GM06990 (cell line): ENCODE data around the gene MOB2.

ENCODE experiments used
- DNase-seq: peaks from one replicate; pipeline ENCODE4 v3.0.0-alpha.2; 2011; ENCODE audit not compliant: insufficient read length; ENCODE audit errors: extremely low read depth
- H3K27me3 ChIP-seq: replicated peaks from 2 replicates; pipeline ENCODE4 v1.6.0; 2011; ENCODE audit warnings: low read length; ENCODE audit not compliant: control insufficient read depth, insufficient read depth
- H3K36me3 ChIP-seq: 2 replicates; pipeline ENCODE4 v1.5.1; 2011; ENCODE audit warnings: low read length; ENCODE audit not compliant: control insufficient read depth, insufficient read depth
- H3K4me3 ChIP-seq: replicated peaks from 2 replicates; pipeline ENCODE4 v1.5.1; 2011; ENCODE audit warnings: low read depth, mild to moderate bottlenecking, control low read depth, low read length
- TF ChIP-seq, protein P1 (sequence below): IDR thresholded peaks from 2 replicates; pipeline ENCODE4 v1.5.1; 2011; ENCODE audit warnings: low read length, control low read depth, mild to moderate bottlenecking, inconsistent platforms; ENCODE audit not compliant: insufficient read depth, poor library complexity, severe bottlenecking

Gene MOB2

DNA sequence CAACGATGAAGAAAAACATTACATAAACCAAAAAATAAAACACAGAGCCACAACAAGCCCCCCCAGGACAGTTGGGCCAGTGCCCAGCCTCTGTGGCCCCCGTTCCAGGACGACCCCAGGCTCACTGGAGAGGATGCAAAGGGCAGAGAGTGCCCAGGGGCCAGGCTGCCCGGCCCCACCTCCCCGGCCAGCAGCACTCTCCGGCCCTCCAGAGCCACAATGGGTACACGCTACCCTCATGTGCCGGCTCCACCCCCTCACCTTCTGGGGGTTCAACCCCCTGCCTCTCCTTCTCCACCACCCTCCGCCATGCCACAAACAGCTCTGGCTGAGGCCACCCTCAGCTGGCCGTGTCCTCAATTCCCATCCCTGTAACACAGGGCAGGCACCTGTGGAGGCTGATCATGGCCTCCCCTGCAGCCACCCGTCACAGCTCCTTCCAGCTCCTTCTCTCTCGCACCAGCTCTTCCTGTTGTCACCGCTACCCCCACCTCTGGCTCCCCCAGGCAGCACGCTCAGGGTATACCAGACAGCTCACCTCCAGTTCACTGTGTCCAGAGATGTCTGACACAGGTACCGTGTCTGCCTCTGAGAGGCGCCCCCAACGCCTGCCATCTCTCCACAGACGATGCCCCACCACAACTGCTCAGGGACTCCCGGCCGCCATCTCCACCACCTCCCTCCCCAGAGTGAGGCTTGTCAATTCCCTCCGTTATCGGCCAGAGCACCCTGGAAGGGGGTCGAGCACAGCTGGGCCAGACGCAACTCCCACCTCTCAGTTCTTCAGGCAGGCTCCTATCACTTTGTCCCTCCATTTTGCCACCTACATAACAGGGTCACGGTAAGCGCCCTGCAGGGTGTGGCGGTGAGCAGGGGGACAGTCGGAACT, 30.8 kb upstream of the MOB2 start:
- DNase-seq = no peak
- no peaks in the 10 kb centered on the region for H3K27me3 ChIP-seq
- no peaks in the 10 kb centered on the region for H3K36me3 ChIP-seq
- TF ChIP-seq, protein P1, sequence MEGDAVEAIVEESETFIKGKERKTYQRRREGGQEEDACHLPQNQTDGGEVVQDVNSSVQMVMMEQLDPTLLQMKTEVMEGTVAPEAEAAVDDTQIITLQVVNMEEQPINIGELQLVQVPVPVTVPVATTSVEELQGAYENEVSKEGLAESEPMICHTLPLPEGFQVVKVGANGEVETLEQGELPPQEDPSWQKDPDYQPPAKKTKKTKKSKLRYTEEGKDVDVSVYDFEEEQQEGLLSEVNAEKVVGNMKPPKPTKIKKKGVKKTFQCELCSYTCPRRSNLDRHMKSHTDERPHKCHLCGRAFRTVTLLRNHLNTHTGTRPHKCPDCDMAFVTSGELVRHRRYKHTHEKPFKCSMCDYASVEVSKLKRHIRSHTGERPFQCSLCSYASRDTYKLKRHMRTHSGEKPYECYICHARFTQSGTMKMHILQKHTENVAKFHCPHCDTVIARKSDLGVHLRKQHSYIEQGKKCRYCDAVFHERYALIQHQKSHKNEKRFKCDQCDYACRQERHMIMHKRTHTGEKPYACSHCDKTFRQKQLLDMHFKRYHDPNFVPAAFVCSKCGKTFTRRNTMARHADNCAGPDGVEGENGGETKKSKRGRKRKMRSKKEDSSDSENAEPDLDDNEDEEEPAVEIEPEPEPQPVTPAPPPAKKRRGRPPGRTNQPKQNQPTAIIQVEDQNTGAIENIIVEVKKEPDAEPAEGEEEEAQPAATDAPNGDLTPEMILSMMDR = no peak
- no peak overlapping the region for H3K4me3 ChIP-seq

DNA sequence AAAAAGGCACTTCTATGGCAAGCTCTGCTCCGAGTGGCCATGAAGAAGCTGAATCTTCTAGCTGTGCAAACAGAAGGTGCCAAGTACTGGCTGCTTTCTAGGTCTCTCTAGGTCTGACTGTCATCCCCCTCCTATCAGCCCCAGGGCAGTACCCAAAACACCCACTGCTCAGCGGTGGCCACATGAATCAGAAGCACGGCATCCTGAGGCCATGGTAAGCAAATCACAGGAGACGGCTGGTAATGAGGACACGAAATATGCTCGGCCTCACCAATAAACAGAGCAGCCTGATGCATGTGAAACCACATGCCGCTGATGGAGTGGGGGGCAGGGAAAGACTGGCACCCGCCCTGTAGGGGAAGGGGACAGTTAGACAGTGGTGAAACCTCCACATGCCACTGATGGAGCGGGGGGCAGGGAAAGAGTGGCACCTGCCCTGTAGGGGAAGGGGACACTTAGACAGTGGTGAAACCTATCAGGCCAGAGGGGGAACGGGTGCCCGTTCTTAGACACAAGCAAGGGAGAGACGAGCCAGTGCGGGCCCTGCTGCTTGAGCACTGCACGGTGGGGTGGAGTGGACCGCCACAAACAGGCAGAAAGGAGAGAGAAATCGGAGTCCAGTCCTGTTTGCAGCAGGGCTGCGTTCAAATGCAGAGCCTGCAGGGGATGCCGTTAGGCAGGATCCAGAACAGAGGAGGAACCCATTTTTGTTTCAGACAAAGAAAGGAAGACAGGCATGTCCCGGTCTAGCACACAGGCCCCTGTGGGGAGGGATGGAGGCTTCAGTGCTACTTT, 29.9 kb upstream of the MOB2 start:
- Histone ChIP-seq H3K4me3 (no peak overlapping the region), H3K27me3 (no peaks in the 10 kb centered on the region), H3K36me3 (no peaks in the 10 kb centered on the region)
- DNase-seq = no peak
- TF ChIP-seq, protein P1 = no peak

DNA sequence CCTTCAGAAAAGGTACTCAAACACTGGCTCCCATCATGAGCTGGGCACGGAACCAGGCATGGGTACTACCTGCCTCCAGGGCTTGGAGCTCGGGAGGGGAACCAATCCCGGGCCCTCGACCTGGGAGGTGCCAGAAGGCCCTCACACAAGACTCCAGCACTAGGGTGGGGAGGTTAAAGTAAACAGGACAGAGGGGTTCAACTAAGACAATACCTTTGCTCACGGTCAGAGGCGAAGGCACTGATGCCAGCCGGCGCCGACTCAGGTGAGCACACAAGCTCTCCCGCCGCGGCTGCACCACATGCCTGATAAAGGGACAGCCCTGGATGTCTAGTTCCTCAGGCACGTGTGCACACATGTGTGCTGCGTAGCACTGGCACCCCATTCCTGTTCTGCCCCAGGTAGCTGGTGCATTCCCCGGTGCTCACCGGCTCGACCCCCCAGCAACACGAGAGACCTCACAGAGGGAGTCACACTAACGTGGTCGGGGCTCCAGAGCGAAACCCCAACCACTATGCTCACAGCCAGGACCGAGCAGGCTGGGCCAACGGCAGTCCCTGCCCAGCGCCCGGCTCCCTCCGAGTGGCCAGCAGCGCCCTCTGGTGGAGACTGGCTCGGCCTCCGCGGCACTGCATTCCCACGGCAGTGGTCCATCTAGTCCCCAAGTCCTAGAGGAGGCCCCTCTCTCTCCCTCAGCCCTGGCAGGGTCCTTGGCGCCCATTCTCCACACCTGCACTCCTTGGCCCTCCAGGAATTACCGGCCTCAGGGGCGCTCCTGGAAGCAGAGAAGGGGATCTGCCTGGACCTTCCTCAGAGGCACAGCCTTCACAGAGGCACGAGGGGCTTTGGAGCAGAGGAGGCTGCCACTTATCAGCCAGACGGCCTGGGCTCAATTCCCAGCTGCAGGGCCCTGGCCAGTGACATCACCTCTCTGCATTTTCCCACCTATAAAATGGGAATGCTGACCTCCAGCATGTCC, 28.8 kb upstream of the MOB2 start:
- peak; percentile 57 for DNase-seq

DNA sequence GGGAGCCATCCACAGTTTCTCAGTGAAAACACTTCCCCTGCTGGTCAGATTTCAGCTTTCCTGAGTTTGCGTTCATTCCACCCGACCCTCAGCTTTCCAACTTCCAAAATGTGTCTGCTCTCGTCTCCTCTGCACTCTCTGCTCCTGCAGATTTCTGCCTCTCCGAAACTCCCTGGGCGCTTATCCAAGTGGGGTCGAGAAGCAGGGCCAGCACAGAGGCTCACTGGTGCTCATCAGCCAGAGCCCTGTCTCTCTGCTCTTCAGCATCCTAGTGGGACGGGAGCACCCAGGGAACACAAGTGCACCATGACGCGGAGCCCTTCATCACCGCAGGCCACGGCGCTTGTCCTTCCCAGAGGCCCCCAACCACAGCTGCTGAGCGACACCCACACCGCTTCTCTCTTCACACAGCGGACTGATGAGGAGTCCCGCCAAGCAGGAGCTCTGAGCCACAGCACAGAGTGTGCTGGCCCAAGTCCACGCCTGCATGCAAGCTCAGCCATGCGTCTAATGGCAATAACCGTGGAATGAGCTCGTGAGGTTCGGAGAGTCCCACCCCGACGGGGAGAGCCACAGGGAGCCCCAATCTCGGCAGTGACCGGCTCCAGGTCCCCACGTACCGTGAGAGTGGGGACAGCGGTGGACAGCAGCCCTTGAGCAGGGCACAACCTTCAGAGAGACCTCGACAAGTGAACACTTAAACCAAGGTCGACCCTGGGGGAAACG, 27.9 kb upstream of the MOB2 start:
- H3K27me3 ChIP-seq = no peaks in the 10 kb centered on the region
- H3K36me3 ChIP-seq = no peaks in the 10 kb centered on the region
- TF ChIP-seq, protein P1 = no peak
- H3K4me3 ChIP-seq = no peak overlapping the region
- no peak for DNase-seq

More for the DNA sequence above, 28.8 kb upstream of the MOB2 start:
- Histone ChIP-seq H3K4me3 (no peak overlapping the region), H3K36me3 (no peaks in the 10 kb centered on the region), H3K27me3 (no peaks in the 10 kb centered on the region)
- TF ChIP-seq, protein P1 = peak; percentile 90
